Glutamatergic neuron (in vitro differentiated cells): Measurements from ENCODE around the gene TMIGD1. TPM values are rescaled to one million over a fixed set of nuclear protein-coding genes. Genes with fewer than 3 reads are reported as not detected.

ENCODE experiments used
- DNase-seq: peaks from one replicate; pipeline ENCODE4 v3.0.0; 2022
- H3K27ac Mint-ChIP-seq: one replicate; pipeline ENCODE4 v1.8.0; 2020; ENCODE audit warnings: mild to moderate bottlenecking, mixed read lengths, inconsistent platforms; ENCODE audit not compliant: unreplicated experiment
- H3K27me3 Mint-ChIP-seq: one replicate; pipeline ENCODE4 v1.8.0; 2020; ENCODE audit warnings: mild to moderate bottlenecking, moderate library complexity, mixed read lengths, inconsistent platforms; ENCODE audit not compliant: unreplicated experiment
- H3K36me3 Mint-ChIP-seq: one replicate; pipeline ENCODE4 v1.8.0; 2020; ENCODE audit warnings: mild to moderate bottlenecking, mixed read lengths, inconsistent platforms; ENCODE audit not compliant: unreplicated experiment
- H3K4me1 Mint-ChIP-seq: one replicate; pipeline ENCODE4 v1.8.0; 2020; ENCODE audit warnings: mild to moderate bottlenecking, low read depth, mixed read lengths, inconsistent platforms; ENCODE audit not compliant: unreplicated experiment
- H3K4me3 Mint-ChIP-seq: one replicate; pipeline ENCODE4 v1.8.0; 2020; ENCODE audit warnings: mild to moderate bottlenecking, mixed read lengths, inconsistent platforms; ENCODE audit not compliant: unreplicated experiment
- H3K9me3 Mint-ChIP-seq: one replicate; pipeline ENCODE4 v1.8.0; 2020; ENCODE audit warnings: mild to moderate bottlenecking, moderate library complexity, mixed read lengths, inconsistent platforms; ENCODE audit not compliant: unreplicated experiment
- total RNA-seq: library from RNA; stranded (reverse); fragmentation: NEBNext Ultra II Directional; extraction: Animal tissue kit (Norgen Biotek cat#: 25700); gene quantifications from one replicate; pipeline ENCODE4 v1.2.1, GENCODE V29; 2021; ENCODE audit not compliant: unreplicated experiment
- TF ChIP-seq, protein P1 (sequence below): fragments of 200-600 bp; sonication (generic); IDR thresholded peaks from one replicate; pipeline ENCODE4 v1.5.0; 2021; ENCODE audit not compliant: partially characterized antibody, unreplicated experiment

The TMIGD1 gene
- total RNA-seq, 1 donor from 2014 or later: not detected

DNA sequence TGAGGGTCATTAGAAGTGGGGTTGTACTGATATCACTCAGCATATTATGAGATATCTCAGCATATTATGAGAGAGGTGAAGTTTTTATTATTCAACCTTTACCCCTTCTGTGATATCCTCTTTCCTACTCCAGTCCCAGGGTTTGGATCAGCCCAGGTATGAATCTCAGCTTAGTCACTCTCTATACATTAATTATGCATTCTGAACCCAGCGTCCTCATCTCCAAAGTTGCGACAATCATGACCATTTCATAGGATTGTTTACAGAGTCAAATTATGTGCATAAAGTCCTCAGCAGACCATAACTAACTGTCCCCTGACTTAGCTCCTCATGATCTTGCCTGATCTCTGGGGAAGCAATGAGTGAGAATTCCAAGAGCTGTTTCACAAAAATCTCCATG, 21.6 kb downstream of the TMIGD1 start:
- no peaks in the 10 kb centered on the region for H3K4me1 Mint-ChIP-seq
- H3K27ac Mint-ChIP-seq: no peak overlapping the region
- TF ChIP-seq, protein P1, sequence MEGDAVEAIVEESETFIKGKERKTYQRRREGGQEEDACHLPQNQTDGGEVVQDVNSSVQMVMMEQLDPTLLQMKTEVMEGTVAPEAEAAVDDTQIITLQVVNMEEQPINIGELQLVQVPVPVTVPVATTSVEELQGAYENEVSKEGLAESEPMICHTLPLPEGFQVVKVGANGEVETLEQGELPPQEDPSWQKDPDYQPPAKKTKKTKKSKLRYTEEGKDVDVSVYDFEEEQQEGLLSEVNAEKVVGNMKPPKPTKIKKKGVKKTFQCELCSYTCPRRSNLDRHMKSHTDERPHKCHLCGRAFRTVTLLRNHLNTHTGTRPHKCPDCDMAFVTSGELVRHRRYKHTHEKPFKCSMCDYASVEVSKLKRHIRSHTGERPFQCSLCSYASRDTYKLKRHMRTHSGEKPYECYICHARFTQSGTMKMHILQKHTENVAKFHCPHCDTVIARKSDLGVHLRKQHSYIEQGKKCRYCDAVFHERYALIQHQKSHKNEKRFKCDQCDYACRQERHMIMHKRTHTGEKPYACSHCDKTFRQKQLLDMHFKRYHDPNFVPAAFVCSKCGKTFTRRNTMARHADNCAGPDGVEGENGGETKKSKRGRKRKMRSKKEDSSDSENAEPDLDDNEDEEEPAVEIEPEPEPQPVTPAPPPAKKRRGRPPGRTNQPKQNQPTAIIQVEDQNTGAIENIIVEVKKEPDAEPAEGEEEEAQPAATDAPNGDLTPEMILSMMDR: no peak
- H3K4me3 Mint-ChIP-seq: no peak overlapping the region
- H3K9me3 Mint-ChIP-seq: no peaks in the 10 kb centered on the region
- H3K36me3 Mint-ChIP-seq: no peaks in the 10 kb centered on the region
- H3K27me3 Mint-ChIP-seq: no peaks in the 10 kb centered on the region
- DNase-seq: no peak

DNA sequence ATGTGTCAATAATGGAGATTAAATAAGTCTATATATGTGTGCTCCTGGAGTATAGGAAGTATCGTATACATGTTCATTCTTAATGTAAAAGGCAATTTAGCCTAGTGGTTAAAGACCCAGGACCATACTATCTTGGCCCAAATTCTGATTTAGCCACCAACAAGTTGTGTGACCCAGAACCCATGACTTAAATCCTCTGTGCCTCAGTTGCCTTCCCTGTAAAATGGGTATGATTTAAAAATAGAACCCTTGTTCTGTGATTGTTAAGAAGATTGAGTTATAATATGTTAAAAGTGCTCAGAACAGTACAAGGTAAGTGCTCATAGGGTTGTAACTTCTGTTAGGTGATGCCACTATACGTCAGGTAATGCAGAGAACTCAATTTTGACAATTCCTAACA, 23.3 kb downstream of the TMIGD1 start:
- no peak overlapping the region for H3K4me3 Mint-ChIP-seq
- TF ChIP-seq, protein P1: no peak

DNA sequence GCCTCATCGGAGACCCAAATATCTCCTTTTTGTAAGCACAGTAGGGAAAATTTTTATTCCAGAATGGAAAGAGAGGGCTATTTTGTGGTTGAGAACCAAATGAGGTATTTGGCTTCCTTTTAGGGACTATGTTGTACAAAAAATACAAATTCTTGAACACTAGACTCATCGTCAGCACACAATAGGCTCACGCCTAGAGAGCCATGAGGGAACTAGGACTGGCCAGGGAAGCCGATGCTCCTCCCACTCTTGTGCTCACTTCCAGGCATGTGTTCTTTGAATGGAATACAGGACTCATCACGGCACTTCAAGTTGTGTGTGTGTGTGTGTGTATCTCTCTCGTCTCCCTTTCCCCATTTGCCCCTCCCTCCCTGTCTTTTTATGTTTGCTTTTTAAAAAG, 24.3 kb downstream of the TMIGD1 start:
- H3K36me3 Mint-ChIP-seq: no peaks in the 10 kb centered on the region

More for the DNA sequence above, 23.3 kb downstream of the TMIGD1 start:
- no peak for DNase-seq
- no peaks in the 10 kb centered on the region for H3K27me3 Mint-ChIP-seq
- H3K9me3 Mint-ChIP-seq: no peaks in the 10 kb centered on the region
- H3K27ac Mint-ChIP-seq: no peak overlapping the region
- H3K4me1 Mint-ChIP-seq: no peaks in the 10 kb centered on the region
- H3K36me3 Mint-ChIP-seq: no peaks in the 10 kb centered on the region

DNA sequence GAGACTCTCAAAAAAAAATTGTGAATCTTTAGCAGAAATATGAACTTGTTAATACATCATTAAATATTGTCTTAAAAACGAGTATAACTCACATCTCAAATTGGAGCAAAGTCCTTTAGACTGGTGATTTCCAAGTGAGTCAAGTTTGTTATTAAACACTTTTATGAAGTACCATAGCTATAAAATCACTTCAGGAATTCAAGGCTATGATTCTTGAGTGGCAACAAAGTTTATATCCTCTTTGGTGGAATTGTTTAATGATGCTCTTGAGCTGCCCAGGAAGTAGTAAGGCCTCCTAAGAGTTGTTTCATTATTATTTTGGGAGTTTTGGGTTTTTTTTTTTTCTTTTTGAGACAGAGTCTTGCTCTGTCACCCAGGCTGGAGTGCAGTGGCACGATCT, 25.5 kb downstream of the TMIGD1 start:
- DNase-seq: no peak
- TF ChIP-seq, protein P1: no peak
- H3K4me1 Mint-ChIP-seq: no peaks in the 10 kb centered on the region
- no peak overlapping the region for H3K4me3 Mint-ChIP-seq
- H3K36me3 Mint-ChIP-seq: no peaks in the 10 kb centered on the region
- H3K27me3 Mint-ChIP-seq: no peaks in the 10 kb centered on the region
- no peak overlapping the region for H3K27ac Mint-ChIP-seq
- H3K9me3 Mint-ChIP-seq: no peaks in the 10 kb centered on the region

More for the DNA sequence above, 24.3 kb downstream of the TMIGD1 start:
- TF ChIP-seq, protein P1: no peak
- no peak overlapping the region for H3K27ac Mint-ChIP-seq
- DNase-seq: no peak
- no peaks in the 10 kb centered on the region for H3K27me3 Mint-ChIP-seq
- no peaks in the 10 kb centered on the region for H3K4me1 Mint-ChIP-seq
- H3K9me3 Mint-ChIP-seq: no peaks in the 10 kb centered on the region
- no peak overlapping the region for H3K4me3 Mint-ChIP-seq

DNA sequence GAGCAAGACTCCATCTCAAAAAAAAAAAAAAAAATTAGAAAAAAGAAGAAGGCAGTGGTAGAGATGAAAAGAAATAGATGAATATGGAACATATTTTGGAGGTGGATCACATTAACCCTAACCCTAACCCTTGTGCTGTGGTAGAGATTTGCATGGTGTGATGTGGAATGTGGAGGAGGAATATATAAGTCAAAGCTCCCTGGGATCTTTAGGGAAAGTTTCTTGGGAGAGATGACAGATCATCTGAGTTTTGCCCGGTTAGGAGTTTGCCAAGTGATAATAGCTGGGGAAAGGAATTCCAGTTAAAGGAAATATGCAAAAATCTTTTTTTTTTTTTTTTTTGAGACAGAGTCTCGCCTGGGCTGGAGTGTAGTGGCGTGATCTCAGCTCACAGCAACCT, 29.1 kb downstream of the TMIGD1 start:
- Mint-ChIP-seq H3K36me3 (peaks cover 7% of the 10 kb centered on the region), H3K4me3 (no peak overlapping the region), H3K9me3 (no peaks in the 10 kb centered on the region), H3K27ac (no peak overlapping the region), H3K27me3 (no peaks in the 10 kb centered on the region), H3K4me1 (no peaks in the 10 kb centered on the region)
- no peak for DNase-seq
- TF ChIP-seq, protein P1: no peak
